ENCODE results near the gene ZNF341. TPM values are rescaled to one million over a fixed set of nuclear protein-coding genes. Genes with fewer than 3 reads are reported as not detected.
"Not testable (repeated sequence)": the region's sequence is repeated elsewhere in the genome, so short reads cannot be mapped to it uniquely, and the experiment has no call there.

ZNF341 gene
- 1 to 10 TPM; 1.4 to 2.0 (median 1.9) TPM for polyA plus RNA-seq

GRCh38 chr20:33731693-33732165, at the start of gene ZNF341:
TSS of gene ZNF341 (plus strand) at chr20:33731996. CDS start at chr20:33732022, 26 bp downstream.
- WGBS, 3 donors: 2 to 3% (median 3%) methylated on average over 43 to 57 of the region's 57 CpGs
- no peak within 1 kb of the TSS for H3K27ac ChIP-seq (ENCODE audit: low read depth, low read length)

- WGBS, 3 donors: 37 to 63% (median 46%) methylated on average over 9 to 10 of the region's 10 CpGs
- no peak overlapping the region for H3K27ac ChIP-seq (ENCODE audit: low read depth, low read length)
Observed at GRCh38 chr20:33684533-33685327, 47.1 kb upstream of the ZNF341 start.

GRCh38 chr20:33685328-33686099, 46.3 kb upstream of the ZNF341 start:
- no peak overlapping the region for H3K27ac ChIP-seq (ENCODE audit: low read depth, low read length)
- WGBS, 3 donors: 1 to 4% (median 2%) methylated on average over 26 to 53 of the region's 53 CpGs

- WGBS, 3 donors: 2 to 3% (median 2%) methylated on average over 72 to 98 of the region's 101 CpGs
- H3K27ac ChIP-seq (ENCODE audit: low read depth, low read length): no peak within 1 kb of the TSS
Observed at GRCh38 chr20:33686100-33686983, 45.5 kb upstream of the ZNF341 start, which contains the start of gene E2F1. TSS of gene E2F1 (minus strand) at chr20:33686385. CDS start at chr20:33686264, 121 bp downstream.

- H3K27ac ChIP-seq (ENCODE audit: low read depth, low read length): no peak overlapping the region
- 77 to 82% (median 80%) methylated on average over 14 of the region's 14 CpGs for WGBS, 3 donors
Observed at GRCh38 chr20:33686984-33687366, 44.8 kb upstream of the ZNF341 start.

- WGBS, 3 donors: 62 to 86% (median 71%) methylated on average over 8 of the region's 8 CpGs
- H3K27ac ChIP-seq (ENCODE audit: low read depth, low read length): no peak overlapping the region
Observed at GRCh38 chr20:33687370-33687915, 44.4 kb upstream of the ZNF341 start.

- H3K27ac ChIP-seq (ENCODE audit: low read depth, low read length): no peak overlapping the region
- WGBS, 3 donors: 80 to 95% (median 91%) methylated on average over 3 of the region's 3 CpGs
Observed at GRCh38 chr20:33687993-33688937, 43.5 kb upstream of the ZNF341 start.

GRCh38 chr20:33688938-33689424, 42.8 kb upstream of the ZNF341 start:
- H3K27ac ChIP-seq (ENCODE audit: low read depth, low read length): no peak overlapping the region
- WGBS, 3 donors: 62 to 88% (median 86%) methylated on average over 3 of the region's 3 CpGs

- WGBS, 3 donors: 88 to 97% (median 95%) methylated on average over 1 of the region's 1 CpG
- no peak overlapping the region for H3K27ac ChIP-seq (ENCODE audit: low read depth, low read length)
Observed at GRCh38 chr20:33689493-33689892, 42.3 kb upstream of the ZNF341 start.

GRCh38 chr20:33689973-33690372, 41.8 kb upstream of the ZNF341 start:
- 30 to 69% (median 37%) methylated on average over 4 of the region's 4 CpGs for WGBS, 3 donors
- H3K27ac ChIP-seq (ENCODE audit: low read depth, low read length): no peak overlapping the region

- no peak overlapping the region for H3K27ac ChIP-seq (ENCODE audit: low read depth, low read length)
Observed at GRCh38 chr20:33693289-33693688, 38.5 kb upstream of the ZNF341 start.

GRCh38 chr20:33693741-33694638, 37.8 kb upstream of the ZNF341 start:
- H3K27ac ChIP-seq (ENCODE audit: low read depth, low read length): no peak overlapping the region
- WGBS, 3 donors: 74 to 76% (median 74%) methylated on average over 15 to 17 of the region's 17 CpGs

More at GRCh38 chr20:33693289-33693688, 38.5 kb upstream of the ZNF341 start:
- WGBS, 3 donors: 82 to 88% (median 85%) methylated on average over 5 of the region's 5 CpGs

GRCh38 chr20:33694639-33695012, 37.2 kb upstream of the ZNF341 start:
- no peak overlapping the region for H3K27ac ChIP-seq (ENCODE audit: low read depth, low read length)
- WGBS, 3 donors: 75 to 82% (median 79%) methylated on average over 6 of the region's 6 CpGs

GRCh38 chr20:33696448-33696847, 35.3 kb upstream of the ZNF341 start:
- 64 to 88% (median 79%) methylated on average over 4 of the region's 4 CpGs for WGBS, 3 donors
- no peak overlapping the region for H3K27ac ChIP-seq (ENCODE audit: low read depth, low read length)

GRCh38 chr20:33697129-33697528, 34.7 kb upstream of the ZNF341 start:
- 61 to 80% (median 71%) methylated on average over 8 of the region's 8 CpGs for WGBS, 3 donors

GRCh38 chr20:33698966-33699365, 32.8 kb upstream of the ZNF341 start:
- H3K27ac ChIP-seq (ENCODE audit: low read depth, low read length): not testable (repeated sequence)
- WGBS, 3 donors: 93 to 100% (median 98%) methylated on average over 1 to 20 of the region's 27 CpGs

More at GRCh38 chr20:33697129-33697528, 34.7 kb upstream of the ZNF341 start:
- no peak overlapping the region for H3K27ac ChIP-seq (ENCODE audit: low read depth, low read length)

Measured in adipose tissue (tissue), 3 donors.